Measurements from ENCODE around the gene ATP13A4.

ATP13A4 gene

GRCh38 chr3:193496658-193497057 lies 58.0 kb downstream of the ATP13A4 start:
- TF ChIP-seq GABPA (IDR thresholded peaks at IDR 0.05; ENCODE audit: low read depth) (no peak), SPI1 (IDR thresholded peaks at IDR 0.05; ENCODE audit: borderline replicate concordance, low read depth) (no peak), CTCF (IDR thresholded peaks at IDR 0.05; ENCODE audit: insufficient read depth, low read length) (no peak), REST (IDR thresholded peaks at IDR 0.05; ENCODE audit: insufficient replicate concordance, low read depth) (no peak), POLR2AphosphoS5 (IDR thresholded peaks at IDR 0.05; ENCODE audit: low read depth) (no peak)
- DNase-seq (ENCODE audit: low read depth in 1 of 2, low spot score in 1 of 2), result no peak
- no peaks in the 10 kb centered on the region for H3K27me3 ChIP-seq (ENCODE audit: insufficient read depth, poor library complexity, severe bottlenecking)
- H3K4me3 ChIP-seq (replicated peaks; ENCODE audit: insufficient read depth, low read length), result no peak overlapping the region
- no peak overlapping the region for H3K27ac ChIP-seq (replicated peaks)

GRCh38 chr3:193491026-193491425 lies 63.7 kb downstream of the ATP13A4 start:
- no peak for TF ChIP-seq GABPA (IDR thresholded peaks at IDR 0.05; ENCODE audit: low read depth)
- TF ChIP-seq REST (IDR thresholded peaks at IDR 0.05; ENCODE audit: insufficient replicate concordance, low read depth), result no peak
- no peak for TF ChIP-seq SPI1 (IDR thresholded peaks at IDR 0.05; ENCODE audit: borderline replicate concordance, low read depth)
- no peak for TF ChIP-seq POLR2AphosphoS5 (IDR thresholded peaks at IDR 0.05; ENCODE audit: low read depth)
- TF ChIP-seq CTCF (IDR thresholded peaks at IDR 0.05; ENCODE audit: insufficient read depth, low read length), result no peak
- no peak for DNase-seq (ENCODE audit: low read depth in 1 of 2, low spot score in 1 of 2)
- Histone ChIP-seq H3K27ac (replicated peaks) (no peak overlapping the region), H3K27me3 (ENCODE audit: insufficient read depth, poor library complexity, severe bottlenecking) (peaks cover 7% of the 10 kb centered on the region), H3K4me3 (replicated peaks; ENCODE audit: insufficient read depth, low read length) (no peak overlapping the region)

- Histone ChIP-seq H3K4me3 (replicated peaks; ENCODE audit: insufficient read depth, low read length) (no peak overlapping the region), H3K27me3 (ENCODE audit: insufficient read depth, poor library complexity, severe bottlenecking) (peaks cover 7% of the 10 kb centered on the region), H3K27ac (replicated peaks) (no peak overlapping the region)
- DNase-seq (ENCODE audit: low read depth in 1 of 2, low spot score in 1 of 2), result no peak
- TF ChIP-seq CTCF (IDR thresholded peaks at IDR 0.05; ENCODE audit: insufficient read depth, low read length) (no peak), GABPA (IDR thresholded peaks at IDR 0.05; ENCODE audit: low read depth) (no peak), POLR2AphosphoS5 (IDR thresholded peaks at IDR 0.05; ENCODE audit: low read depth) (no peak), SPI1 (IDR thresholded peaks at IDR 0.05; ENCODE audit: borderline replicate concordance, low read depth) (no peak), REST (IDR thresholded peaks at IDR 0.05; ENCODE audit: insufficient replicate concordance, low read depth) (no peak)
Observed at GRCh38 chr3:193490580-193490979, 64.1 kb downstream of the ATP13A4 start.
